ENCODE results near the gene OR51B2.
A peak's percentile ranks its signal among the peaks of the same experiment; 100 is the strongest.

DNA sequence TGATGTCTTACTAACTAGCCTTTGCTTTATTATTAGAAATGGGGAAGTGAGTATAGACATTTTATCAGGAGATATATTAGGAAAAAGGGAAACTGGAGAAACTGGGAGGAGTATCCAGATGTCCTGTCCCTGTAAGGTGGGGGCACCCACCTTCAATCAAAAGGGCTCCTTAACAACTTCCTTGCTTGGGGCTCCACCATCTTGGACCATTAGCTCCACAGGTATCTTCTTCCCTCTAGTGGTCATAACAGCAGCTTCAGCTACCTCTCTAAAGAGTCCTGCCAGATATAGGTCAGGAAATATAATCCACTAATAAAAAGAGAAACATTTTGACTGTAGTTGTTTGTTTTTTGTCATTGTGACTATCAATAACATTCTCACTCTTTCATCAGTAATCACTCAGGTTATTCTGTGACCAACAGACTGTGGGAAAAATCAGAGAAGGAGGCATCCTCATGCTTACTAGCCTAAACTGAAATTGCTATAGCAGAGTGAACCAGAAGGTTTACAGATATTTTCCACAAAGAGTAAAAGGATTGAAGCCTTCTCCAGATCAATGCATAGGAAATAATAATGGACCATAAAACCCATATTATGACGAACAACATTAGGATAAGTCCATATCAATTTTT is 32.8 kb downstream of the OR51B2 start:
- TF ChIP-seq, protein P1, sequence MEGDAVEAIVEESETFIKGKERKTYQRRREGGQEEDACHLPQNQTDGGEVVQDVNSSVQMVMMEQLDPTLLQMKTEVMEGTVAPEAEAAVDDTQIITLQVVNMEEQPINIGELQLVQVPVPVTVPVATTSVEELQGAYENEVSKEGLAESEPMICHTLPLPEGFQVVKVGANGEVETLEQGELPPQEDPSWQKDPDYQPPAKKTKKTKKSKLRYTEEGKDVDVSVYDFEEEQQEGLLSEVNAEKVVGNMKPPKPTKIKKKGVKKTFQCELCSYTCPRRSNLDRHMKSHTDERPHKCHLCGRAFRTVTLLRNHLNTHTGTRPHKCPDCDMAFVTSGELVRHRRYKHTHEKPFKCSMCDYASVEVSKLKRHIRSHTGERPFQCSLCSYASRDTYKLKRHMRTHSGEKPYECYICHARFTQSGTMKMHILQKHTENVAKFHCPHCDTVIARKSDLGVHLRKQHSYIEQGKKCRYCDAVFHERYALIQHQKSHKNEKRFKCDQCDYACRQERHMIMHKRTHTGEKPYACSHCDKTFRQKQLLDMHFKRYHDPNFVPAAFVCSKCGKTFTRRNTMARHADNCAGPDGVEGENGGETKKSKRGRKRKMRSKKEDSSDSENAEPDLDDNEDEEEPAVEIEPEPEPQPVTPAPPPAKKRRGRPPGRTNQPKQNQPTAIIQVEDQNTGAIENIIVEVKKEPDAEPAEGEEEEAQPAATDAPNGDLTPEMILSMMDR (IDR thresholded peaks at IDR 0.05): peak; percentile 81
- TF ChIP-seq, protein P2, sequence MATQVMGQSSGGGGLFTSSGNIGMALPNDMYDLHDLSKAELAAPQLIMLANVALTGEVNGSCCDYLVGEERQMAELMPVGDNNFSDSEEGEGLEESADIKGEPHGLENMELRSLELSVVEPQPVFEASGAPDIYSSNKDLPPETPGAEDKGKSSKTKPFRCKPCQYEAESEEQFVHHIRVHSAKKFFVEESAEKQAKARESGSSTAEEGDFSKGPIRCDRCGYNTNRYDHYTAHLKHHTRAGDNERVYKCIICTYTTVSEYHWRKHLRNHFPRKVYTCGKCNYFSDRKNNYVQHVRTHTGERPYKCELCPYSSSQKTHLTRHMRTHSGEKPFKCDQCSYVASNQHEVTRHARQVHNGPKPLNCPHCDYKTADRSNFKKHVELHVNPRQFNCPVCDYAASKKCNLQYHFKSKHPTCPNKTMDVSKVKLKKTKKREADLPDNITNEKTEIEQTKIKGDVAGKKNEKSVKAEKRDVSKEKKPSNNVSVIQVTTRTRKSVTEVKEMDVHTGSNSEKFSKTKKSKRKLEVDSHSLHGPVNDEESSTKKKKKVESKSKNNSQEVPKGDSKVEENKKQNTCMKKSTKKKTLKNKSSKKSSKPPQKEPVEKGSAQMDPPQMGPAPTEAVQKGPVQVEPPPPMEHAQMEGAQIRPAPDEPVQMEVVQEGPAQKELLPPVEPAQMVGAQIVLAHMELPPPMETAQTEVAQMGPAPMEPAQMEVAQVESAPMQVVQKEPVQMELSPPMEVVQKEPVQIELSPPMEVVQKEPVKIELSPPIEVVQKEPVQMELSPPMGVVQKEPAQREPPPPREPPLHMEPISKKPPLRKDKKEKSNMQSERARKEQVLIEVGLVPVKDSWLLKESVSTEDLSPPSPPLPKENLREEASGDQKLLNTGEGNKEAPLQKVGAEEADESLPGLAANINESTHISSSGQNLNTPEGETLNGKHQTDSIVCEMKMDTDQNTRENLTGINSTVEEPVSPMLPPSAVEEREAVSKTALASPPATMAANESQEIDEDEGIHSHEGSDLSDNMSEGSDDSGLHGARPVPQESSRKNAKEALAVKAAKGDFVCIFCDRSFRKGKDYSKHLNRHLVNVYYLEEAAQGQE (IDR thresholded peaks at IDR 0.05; ENCODE audit: insufficient read depth in 1 of 2, low read depth in 2 of 2, low read length in 1 of 2): no peak

Measured in Panc1 (cell line).